ENCODE measurements around the gene CHD6. TPM values are rescaled to one million over a fixed set of nuclear protein-coding genes. Genes with fewer than 3 reads are reported as not detected.

The CHD6 gene
- total RNA-seq, 1 experiment from 2014 or later = 51.1 TPM

GRCh38 chr20:41563087-41563486 is 55.1 kb downstream of the CHD6 start:
- POLR2A ChIA-PET (ENCODE audit: unreplicated experiment) = no interaction called here
- Histone ChIP-seq H3K79me2 (ENCODE audit: low read depth) (peaks cover 76% of the 10 kb centered on the region), H4K20me1 (ENCODE audit: insufficient read depth) (peaks cover 4% of the 10 kb centered on the region; the same call in 1 of the 2 replicates), H3K9me2 (ENCODE audit: insufficient read depth) (no peaks in the 10 kb centered on the region), H3K4me1 (replicated peaks; ENCODE audit: insufficient read depth) (no peaks in the 10 kb centered on the region), H3F3A (ENCODE audit: insufficient read depth, low read depth) (no peaks in the 10 kb centered on the region), H3K9me3 (ENCODE audit: insufficient read depth, low read depth) (no peaks in the 10 kb centered on the region), H3K27me3 (ENCODE audit: insufficient read depth, low read depth) (no peaks in the 10 kb centered on the region), H3K4me2 (no peak overlapping the region), H3K27ac (no peak overlapping the region), H3K4me3 (no peak overlapping the region), H2AFZ (no peak overlapping the region), H3K36me3 (ENCODE audit: low read depth) (no peaks in the 10 kb centered on the region)
- intact Hi-C loops (cut with micrococcal nuclease; ENCODE audit: unreplicated experiment) = no loop called here
- CTCF ChIA-PET = interaction anchor here (0.5 kb wide), 1 partner anchor 9 kb away, joined by 3 read pairs; no protein-coding TSS in a partner anchor
- no peak for TF ChIP-seq CTCF (conservative IDR thresholded peaks at IDR 0.05)
- no peak for TF ChIP-seq EZH2 (IDR thresholded peaks at IDR 0.05; ENCODE audit: low read depth)
- no TSS peak for BruUV-seq (replicated peaks)
- DNase-seq = peak in 1 of 2 experiments; percentile 20

DNA sequence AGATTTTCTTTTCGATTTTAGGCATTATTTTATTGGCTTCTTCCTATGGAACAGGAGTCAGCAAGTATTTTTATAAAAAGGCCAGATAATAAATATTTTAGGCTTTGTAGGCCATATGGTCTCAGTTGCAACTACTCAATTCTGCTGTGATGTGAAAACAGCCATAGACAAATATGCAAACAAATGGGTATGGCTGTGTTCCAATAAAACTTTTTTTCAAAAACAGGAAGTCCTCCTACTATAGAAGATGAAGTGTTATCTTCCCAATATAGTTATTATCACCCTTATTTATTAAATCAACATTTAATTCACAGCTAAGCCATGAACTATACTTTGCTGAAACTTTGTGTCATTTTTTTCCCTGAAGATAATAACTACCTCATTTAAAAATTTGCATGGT is 57.2 kb downstream of the CHD6 start:
- no peak for DNase-seq
- Histone ChIP-seq H3K27ac (no peak overlapping the region), H4K20me1 (ENCODE audit: insufficient read depth) (peaks cover 4% of the 10 kb centered on the region; the same call in 1 of the 2 replicates), H3F3A (ENCODE audit: insufficient read depth, low read depth) (no peaks in the 10 kb centered on the region), H3K9me2 (ENCODE audit: insufficient read depth) (no peaks in the 10 kb centered on the region), H3K4me3 (no peak overlapping the region), H3K9me3 (ENCODE audit: insufficient read depth, low read depth) (no peaks in the 10 kb centered on the region), H3K4me1 (replicated peaks; ENCODE audit: insufficient read depth) (no peaks in the 10 kb centered on the region), H3K27me3 (ENCODE audit: insufficient read depth, low read depth) (no peaks in the 10 kb centered on the region), H3K4me2 (no peak overlapping the region), H2AFZ (no peak overlapping the region), H3K79me2 (ENCODE audit: low read depth) (peaks cover 76% of the 10 kb centered on the region), H3K36me3 (ENCODE audit: low read depth) (no peaks in the 10 kb centered on the region)
- ChIA-PET POLR2A (ENCODE audit: unreplicated experiment) (no interaction called here), CTCF (no interaction called here)
- intact Hi-C loops (cut with micrococcal nuclease; ENCODE audit: unreplicated experiment) = no loop called here
- BruUV-seq (replicated peaks) = no TSS peak
- TF ChIP-seq EZH2 (IDR thresholded peaks at IDR 0.05; ENCODE audit: low read depth) (no peak), CTCF (conservative IDR thresholded peaks at IDR 0.05) (no peak)

DNA sequence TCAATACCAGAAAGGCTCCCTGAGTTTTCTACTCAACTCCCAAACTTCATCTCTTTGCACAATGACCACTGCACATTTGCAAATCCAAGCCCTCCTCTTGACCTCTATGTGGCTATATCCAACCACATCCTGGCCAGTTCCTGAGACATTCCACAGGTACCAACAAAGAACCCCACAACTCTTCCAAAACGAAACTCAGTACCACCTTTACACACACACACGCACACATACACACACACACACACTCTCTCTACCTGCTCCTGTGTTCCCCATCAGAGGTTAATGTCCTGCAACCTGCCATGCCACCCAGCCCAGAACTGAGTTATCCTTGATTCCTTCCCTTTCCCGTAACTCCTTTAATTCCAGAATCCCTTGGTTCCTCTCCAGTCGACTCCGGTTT is 58.5 kb downstream of the CHD6 start:
- ChIA-PET POLR2A (ENCODE audit: unreplicated experiment) (no interaction called here), CTCF (interaction anchor here (0.6 kb wide), 1 partner anchor 8 kb away, joined by 7 read pairs; no protein-coding TSS in a partner anchor)
- peaks cover 64% of the 10 kb centered on the region for H3K79me2 ChIP-seq (ENCODE audit: low read depth)
- intact Hi-C loops (cut with micrococcal nuclease; ENCODE audit: unreplicated experiment) = loop anchor here (2.0 kb wide), 1 partner anchor 59 kb away; the partner anchor contains the start of gene CHD6
- H3K27ac ChIP-seq = no peak overlapping the region
- no peaks in the 10 kb centered on the region for H3F3A ChIP-seq (ENCODE audit: insufficient read depth, low read depth)
- TF ChIP-seq EZH2 (IDR thresholded peaks at IDR 0.05; ENCODE audit: low read depth) = no peak
- TF ChIP-seq CTCF (conservative IDR thresholded peaks at IDR 0.05) = no peak
- no peak overlapping the region for H3K4me2 ChIP-seq
- no peaks in the 10 kb centered on the region for H3K4me1 ChIP-seq (replicated peaks; ENCODE audit: insufficient read depth)
- BruUV-seq (replicated peaks) = no TSS peak
- no peak for DNase-seq
- no peaks in the 10 kb centered on the region for H3K9me2 ChIP-seq (ENCODE audit: insufficient read depth)
- no peak overlapping the region for H3K4me3 ChIP-seq
- H3K36me3 ChIP-seq (ENCODE audit: low read depth) = no peaks in the 10 kb centered on the region
- H3K27me3 ChIP-seq (ENCODE audit: insufficient read depth, low read depth) = no peaks in the 10 kb centered on the region
- H3K9me3 ChIP-seq (ENCODE audit: insufficient read depth, low read depth) = no peaks in the 10 kb centered on the region
- no peak overlapping the region for H2AFZ ChIP-seq
- H4K20me1 ChIP-seq (ENCODE audit: insufficient read depth) = 0 out of 2 replicates have a peak, but pooled peaks cover 4% of the 10 kb centered on the region

Measured in PC-9 (cell line).